GM10847 (cell line): Measurements from ENCODE around the gene ARPC5L.

Source experiments
- POLR2A ChIP-seq: IDR thresholded peaks from 2 replicates; pipeline ENCODE4 v1.6.1; 2011; ENCODE audit not compliant: insufficient read length; ENCODE audit errors: extremely low read depth

ARPC5L gene

DNA sequence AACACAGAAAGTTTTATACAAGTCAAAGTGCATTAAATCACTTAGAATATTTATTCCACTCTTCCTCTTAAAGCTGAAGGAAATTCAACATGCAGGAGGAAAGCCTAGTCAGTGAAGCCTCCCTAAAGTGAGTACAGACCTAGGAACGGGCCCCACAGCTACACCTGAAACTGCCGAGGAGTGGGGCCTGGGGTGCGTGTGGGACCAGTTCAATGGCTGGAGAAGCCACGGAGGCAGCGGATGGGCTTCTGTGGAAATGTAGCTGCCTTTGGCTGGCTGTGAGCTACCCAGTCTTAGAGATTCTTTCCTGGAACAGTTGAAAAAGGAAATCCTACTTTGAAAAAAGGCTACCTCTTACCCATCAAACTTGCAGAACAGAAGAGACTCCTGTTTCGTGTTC is 16.6 kb downstream of the ARPC5L start:
- no peak for TF ChIP-seq POLR2A

DNA sequence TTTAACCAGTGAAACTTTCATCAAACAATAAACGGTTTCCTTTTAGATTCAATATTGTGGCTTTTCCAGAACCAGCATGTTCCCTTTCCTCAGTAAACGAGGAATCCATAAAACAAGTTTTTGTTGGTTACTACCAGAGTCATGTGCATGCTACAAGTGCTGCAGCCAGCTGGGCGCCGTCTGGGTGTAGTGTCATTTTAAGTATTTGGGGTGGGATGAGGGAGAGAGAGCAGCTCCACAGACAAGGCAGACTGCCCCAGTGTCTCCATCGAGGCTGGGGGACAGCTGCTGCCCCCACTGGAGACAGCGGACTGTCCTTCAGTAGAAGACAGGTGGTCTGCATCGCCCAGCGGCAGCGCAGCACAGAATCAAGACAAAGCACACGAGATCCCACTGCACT is 17.3 kb downstream of the ARPC5L start:
- TF ChIP-seq POLR2A: no peak

DNA sequence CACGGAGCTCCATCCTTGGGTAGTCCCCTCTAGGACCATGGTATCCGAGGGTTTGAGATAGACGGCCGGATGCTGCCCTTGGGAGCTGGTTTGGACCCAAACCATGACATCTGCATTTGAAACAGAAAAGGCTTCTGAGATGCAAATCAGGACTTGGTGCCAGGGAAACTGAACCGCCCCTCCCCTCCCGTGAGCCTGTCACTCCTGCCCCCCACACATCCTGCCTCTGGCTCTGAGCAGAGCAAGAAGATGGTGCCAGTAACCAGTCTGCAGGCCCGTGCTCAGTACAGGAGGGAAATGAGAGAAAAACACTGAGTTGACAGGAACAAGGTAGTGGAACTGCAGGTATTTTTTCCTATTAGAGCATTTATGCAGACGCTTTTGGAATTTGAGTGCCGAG is 18.6 kb downstream of the ARPC5L start:
- TF ChIP-seq POLR2A: no peak

DNA sequence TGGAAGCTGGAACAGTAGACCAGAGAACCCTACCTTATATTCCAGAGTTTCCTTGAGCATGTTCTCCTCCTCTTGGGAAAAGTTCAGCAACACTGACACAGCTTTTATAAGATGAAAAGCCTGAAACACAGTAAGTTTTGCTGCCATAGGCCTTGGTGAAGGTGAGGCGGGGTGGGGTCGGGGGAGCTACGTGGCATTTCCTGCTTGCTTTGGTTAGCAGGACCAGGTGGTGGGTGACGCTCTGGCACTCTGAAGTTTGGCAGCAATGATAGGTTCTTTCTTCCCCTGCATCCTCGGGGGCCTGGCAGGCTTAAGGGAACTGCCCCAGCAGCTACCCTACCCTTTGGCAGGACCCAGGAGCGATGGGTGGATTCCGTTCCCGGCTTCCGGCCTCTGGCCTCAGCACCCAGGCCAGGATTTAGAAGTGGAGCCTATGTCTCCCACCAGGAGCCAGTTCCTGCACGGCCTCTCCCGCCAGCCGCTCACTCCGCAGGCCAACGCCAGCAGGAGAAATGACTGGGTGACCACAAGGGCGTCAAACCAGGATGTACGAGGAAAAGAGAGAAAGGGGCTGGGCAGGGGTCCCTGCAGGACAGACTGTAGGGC is 19.3 kb downstream of the ARPC5L start:
- TF ChIP-seq POLR2A: no peak

DNA sequence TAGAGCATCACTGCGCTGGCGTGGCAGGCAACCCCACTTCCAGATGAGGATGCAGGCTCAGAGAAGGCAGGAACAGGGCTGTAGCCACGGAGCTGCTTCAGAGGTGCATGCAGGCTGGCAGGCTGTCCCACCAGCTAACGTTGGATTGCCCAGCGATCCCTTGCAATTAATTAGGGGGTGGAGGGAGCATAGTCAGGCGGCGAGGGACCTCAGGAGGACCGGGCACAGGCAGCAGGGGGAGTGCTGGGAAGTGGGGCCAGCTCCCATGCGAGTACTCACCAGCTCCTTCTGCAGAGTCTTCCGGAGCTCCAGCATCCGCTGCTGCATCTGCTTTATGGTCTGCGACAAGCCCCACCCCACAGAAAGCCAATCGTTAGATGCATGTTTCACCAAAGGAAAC is 20.3 kb downstream of the ARPC5L start:
- no peak for TF ChIP-seq POLR2A

DNA sequence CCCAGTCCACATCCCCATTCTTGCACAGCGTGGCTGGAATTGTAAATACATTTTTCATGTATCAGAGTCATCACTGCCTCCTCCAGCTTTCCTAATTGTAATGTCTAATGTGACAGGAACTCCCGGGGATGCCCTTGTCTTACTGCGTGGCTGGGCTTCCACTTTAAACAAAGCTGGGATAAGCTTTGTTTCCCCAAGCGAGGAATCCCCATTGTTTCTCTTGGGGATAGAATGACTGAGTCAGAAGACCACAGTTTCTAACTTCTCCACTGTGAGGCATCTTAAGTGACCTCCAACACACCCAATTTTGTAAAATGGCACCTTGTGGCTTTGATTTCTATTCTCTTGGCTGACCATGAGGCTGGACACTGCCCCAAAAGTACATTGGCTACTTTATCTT is 22.4 kb downstream of the ARPC5L start:
- TF ChIP-seq POLR2A: no peak

DNA sequence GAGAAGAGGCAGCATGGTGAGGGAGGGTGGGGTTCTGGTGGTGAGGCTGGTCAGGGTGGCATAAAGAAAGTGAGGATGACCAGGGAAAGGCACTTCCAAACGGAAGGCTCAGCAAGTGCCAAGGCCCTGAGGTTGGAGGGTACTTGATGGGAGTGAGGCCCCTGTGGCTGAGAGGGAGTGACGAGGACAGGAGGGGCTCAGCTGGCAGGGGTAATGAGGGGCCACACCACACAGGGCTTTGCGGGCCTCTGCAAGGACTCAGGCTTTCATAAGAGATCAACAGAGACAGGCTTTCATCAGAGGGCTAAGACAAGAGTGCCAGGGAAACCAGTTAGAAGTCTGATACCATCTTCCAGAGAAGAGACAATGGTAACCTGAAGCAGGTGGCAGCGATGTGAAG is 23.6 kb downstream of the ARPC5L start:
- TF ChIP-seq POLR2A: no peak

DNA sequence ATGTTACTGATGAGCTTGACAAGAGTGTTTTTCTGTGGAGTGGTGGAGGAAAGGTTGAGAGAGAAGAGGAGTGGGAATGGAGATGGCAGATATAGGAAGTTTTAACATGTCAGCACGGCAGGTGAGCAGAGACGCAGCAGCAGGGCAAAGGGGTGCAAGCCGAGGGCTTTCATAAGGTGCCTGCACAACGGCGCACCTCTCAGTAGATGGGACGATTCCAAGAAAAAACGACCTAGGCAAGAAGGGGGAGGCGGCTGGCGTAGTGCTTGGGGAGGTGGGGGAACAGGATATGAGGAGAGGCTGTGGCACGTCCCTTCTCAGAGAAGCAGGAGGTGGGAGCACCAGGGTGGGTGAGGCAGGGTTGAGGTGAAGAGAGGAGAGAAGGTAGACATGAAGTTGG is 24.5 kb downstream of the ARPC5L start:
- no peak for TF ChIP-seq POLR2A

DNA sequence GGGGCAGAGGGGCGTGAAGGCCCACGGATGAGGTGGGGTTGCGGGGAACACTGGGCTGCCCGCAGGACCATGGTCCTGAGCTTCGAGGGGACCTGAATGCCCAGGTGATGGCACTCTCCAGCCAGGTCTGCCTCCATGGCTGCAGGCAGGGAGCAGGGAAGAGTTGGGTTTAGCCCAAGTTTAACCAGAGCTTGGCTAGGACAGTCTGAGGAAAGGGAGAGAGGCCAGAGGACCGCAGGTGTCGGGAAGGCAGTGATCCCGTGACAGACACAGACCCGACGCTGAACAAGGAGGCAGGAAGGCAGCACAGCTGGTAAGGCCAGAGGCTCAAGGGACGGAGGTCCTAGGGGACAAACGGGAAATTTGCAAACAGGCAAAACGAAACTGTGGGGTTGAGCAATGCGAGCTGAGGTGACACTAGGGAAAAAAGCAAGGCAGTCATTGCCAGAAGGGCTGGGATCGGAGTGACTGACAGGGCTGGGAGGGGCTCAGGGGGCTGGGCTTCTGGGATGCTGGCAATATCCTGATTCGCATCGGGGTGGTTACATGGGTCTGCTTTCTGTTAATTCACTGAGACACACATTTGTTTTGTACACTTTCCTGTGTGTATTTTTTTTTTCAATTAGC is 25.0 kb downstream of the ARPC5L start:
- no peak for TF ChIP-seq POLR2A

DNA sequence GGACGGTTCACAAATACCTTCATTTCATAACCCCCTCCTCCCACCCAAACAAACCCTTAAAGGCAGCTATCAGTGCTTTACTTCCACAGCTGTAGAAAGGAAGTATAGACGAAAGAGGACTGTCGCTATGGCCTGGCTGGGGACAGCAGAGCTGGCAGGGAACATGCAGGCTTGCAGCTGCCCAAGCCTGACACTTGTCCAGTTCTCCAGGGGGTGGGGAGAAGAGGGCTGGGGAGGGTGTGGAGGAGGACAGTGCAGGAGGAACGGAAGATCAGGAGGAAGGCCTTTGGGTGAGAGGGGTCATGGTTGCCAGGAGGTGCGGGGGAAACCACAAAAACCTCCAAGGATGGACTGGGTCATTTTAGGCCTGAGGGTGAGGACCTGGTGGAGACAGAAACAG is 25.9 kb downstream of the ARPC5L start:
- no peak for TF ChIP-seq POLR2A

DNA sequence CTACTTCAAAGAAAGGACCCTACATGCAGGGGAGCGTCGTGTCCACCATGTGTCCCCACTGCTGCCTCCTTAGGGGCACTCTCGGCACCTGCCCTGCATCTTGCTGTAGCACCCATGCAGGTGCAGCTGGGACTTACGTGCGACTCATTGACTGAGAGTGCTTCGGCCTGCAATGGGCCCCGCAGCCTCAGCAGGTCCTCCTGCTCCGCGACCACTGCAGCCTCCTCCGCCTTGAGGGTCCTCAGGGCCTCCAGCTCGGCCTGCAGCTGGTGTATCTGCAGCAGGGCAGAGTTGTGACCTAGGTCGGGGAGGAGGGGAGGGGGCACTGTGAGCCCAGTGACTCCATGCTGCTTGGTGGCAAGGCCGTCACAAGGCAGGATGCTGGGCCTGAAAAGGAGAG is 27.1 kb downstream of the ARPC5L start:
- no peak for TF ChIP-seq POLR2A

DNA sequence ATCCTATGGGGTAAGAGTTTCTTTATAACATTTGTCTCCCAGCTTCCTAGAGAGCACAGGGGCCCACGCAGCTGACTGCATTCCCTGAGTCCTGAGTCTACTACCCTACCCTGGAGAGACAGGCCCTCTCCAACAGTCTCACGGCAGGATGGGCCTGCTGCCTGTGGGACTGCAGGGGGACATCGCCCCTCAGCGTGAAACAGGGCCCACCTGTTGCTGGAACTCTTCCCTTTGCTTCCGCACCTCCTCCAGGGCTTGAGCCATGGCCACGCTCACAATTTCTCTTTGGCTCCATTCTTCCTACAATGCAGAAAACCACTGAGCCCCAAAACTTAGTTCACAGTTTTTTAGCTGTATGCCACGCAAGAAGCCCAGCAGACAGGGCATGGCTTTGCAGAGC is 28.2 kb downstream of the ARPC5L start:
- no peak for TF ChIP-seq POLR2A

DNA sequence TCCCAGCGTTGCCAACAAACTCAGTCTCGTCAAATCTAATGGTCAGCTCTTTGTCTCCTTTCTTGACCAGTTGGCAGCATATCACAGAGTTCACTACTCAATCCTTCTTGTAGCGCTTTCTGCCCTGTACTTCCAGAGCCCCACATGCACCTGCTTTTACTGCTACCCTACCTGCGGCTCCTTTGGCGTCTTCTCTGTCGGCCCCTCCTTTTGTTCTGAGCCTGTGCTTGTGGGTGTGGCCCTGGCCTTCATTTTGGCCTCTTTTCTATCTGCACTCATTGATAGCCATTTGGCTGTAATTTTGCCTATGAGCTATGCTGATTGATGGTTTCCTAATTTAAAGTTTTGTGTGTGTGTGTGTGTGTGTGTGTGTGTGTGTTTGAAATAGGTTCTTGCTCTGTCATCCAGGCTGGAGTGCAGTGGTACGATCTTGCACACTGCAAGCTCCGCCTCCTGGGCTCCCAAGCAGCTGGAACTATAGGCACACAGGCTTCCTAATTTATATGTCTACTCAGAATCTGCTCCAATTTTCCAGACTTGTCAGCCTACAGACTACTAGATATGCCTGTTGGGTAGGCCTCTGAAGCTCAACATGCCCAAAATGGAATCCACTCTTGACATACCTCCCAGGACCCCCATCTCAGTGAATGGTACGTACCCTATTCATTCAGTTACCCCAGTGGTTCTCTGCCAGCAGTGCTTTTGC is 32.3 kb downstream of the ARPC5L start:
- TF ChIP-seq POLR2A: no peak

DNA sequence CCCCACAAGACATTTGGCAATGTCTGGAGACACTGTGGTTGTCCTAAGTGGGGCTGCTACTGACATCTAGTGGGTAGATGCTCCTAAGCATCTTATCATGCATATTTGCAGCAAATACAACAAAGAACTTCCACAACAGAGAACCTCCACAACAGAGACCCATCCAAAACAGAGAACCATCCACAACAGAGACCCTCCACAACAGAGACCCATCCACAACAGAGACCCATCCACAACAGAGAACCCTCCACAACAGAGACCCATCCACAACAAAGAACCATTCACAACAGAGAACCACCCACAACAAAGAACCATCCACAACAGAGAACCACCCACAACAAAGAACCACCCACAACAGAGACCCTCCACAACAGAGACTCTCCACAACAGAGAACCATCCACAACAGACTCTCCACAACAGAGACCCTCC is 32.8 kb downstream of the ARPC5L start:
- TF ChIP-seq POLR2A: no peak

DNA sequence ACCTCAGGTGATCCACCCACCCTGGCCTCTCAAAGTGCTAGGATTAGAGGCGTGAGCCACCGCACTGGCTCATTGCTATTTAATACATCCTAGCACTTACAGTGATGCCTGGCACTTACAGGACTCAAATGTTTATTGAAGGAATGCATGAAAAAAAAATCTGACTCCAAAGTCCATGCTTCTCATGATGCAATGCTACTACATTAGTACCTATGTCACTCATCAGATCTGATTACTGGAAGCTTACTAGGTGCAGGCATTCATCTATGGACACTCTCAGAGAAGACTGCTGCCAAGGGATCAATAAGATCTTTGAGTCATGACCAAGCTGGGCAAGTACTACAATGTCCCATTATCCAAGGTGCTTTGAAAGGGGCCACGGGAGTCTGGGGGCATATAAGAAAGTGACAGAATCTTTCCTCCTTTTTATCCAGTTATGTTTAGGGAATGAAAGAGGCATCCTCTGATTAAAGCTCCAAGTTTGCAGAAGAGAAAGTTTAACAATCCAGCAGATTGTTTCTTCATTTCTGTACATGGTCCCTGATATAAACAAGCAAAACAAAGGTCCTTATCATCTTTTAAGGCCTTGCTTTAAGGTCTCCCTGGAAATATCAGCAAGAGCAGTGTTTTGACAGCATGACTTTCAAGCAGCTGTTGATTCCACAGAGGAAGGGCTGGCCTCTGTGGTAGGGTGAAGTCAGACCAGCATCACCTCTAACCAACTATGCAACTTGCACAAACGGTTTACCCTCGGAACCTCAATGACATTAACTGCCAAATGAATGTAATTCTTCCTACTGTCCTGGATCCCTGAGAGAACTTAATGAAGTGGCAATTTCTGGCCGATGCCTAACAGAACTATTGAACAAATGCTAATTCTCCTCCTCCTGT is 35.9 kb downstream of the ARPC5L start:
- TF ChIP-seq POLR2A: no peak

DNA sequence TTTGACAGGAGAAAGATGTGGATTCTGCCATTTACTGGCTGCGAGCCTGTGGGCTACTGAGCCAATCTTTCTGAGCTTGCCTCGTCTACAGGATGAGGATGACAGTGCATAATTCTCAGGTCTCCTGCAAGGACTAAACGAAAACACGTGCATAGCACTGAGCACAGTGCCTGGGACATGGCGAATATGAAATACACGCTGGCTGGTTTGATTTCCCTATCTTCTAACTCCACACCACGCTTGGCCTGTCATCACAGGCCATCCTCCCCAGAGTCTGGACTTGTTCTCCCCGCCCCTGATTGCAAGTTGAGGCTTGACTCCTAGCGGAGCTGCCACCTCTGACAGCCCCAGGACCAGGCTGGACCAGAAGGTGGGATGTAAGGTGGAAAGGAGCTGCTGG is 37.9 kb downstream of the ARPC5L start:
- no peak for TF ChIP-seq POLR2A

DNA sequence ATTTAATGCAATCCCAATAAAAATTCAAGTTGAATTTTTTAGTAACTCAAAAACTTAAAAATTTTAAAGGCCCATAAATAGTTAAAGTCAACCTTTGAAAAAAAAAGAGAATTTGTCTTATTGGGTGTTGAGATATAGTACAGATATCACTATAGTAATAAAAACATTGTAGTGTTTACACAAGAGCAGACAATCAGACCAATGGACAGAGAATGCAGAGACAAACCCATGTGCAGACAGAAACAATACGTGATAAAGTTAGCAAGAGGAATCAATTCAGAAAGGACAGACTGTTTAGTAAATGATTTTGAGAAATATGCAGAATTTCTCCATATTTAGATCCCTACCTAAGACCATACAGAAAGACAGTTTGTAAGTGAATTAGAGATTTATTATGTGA is 45.0 kb downstream of the ARPC5L start:
- no peak for TF ChIP-seq POLR2A
